K562 (cell line): Measurements from ENCODE around the gene AKAP13. TPM values are rescaled to one million over a fixed set of nuclear protein-coding genes. Genes with fewer than 3 reads are reported as not detected.

ENCODE experiments used
- ATAC-seq: fragments of 200-7000 bp; cut with Tn5 transposase; 3 replicates; pipeline ENCODE4 v1.9.1; 2020; ENCODE audit warnings: moderate library complexity
- BruUV-seq: library from RNA; stranded (reverse); fragments of 400-500 nt; replicated peaks from 2 replicates; lab custom pipeline; 2021; lab: Mats Ljungman, UMichigan
- CTCF ChIA-PET: fragments of 300-600 bp; formaldehyde crosslinking; extraction: SDS; loops from one replicate; lab custom pipeline; 2021; ENCODE audit warnings: low intra/inter-chr PET ratio; lab: Yijun Ruan, JAX
- POLR2A ChIA-PET: fragments of 300-600, 350-650 bp; sonication (Branson Sonifier 250); formaldehyde crosslinking; extraction: SDS; loops from one replicate; lab custom pipeline; 2021; ENCODE audit warnings: antibody characterized with exemption, inconsistent platforms; lab: Yijun Ruan, JAX
- DNase-seq, 4 experiments: peaks; one replicate each; pipeline versions ENCODE4 v3.0.0 to v3.0.0-alpha.2; 2011 to 2018; ENCODE audit warnings: low spot score in 3 of 4, mixed read lengths in 3 of 4; ENCODE audit errors: extremely low read depth in 1 of 4
- FAIRE-seq: peaks from 2 replicates; lab custom pipeline; 2011; peaks lifted over from hg19 to GRCh38; lab: Jason Lieb, UNC
- H2AFZ ChIP-seq: 2 replicates; pipeline ENCODE4 v1.6.0; 2011; ENCODE audit warnings: low read depth, low read length, control low read depth, inconsistent platforms
- H3K27ac ChIP-seq: fragments of 200-600 bp; 3 replicates; pipeline ENCODE4 v1.8.0; 2011; ENCODE audit warnings: low read depth, mild to moderate bottlenecking, control low read depth, inconsistent platforms, low read length, moderate library complexity, mixed read lengths; ENCODE audit errors: extremely low read depth
- H3K27me3 ChIP-seq, 2 experiments: fragments of 300-600 bp in 1 of 2; 2 replicates in 1 of 2; 3 replicates in 1 of 2; pipeline versions ENCODE4 v1.6.0 to v1.8.0; 2011; ENCODE audit warnings: inconsistent platforms in 2 of 2, low read length in 2 of 2, mild to moderate bottlenecking in 1 of 2, mixed read lengths in 1 of 2, moderate library complexity in 1 of 2; ENCODE audit not compliant: control insufficient read depth in 2 of 2, insufficient read depth in 2 of 2
- H3K36me3 ChIP-seq: fragments of 300-600 bp; 3 replicates; pipeline ENCODE4 v1.8.0; 2011; ENCODE audit warnings: mild to moderate bottlenecking, low read length, inconsistent platforms; ENCODE audit not compliant: control insufficient read depth, insufficient read depth
- H3K4me1 ChIP-seq, 2 experiments: fragments of 200-600 bp in 1 of 2; replicated peaks in 1 of 2; 2 replicates in 1 of 2; 3 replicates in 1 of 2; pipeline versions ENCODE4 v1.5.1 to v1.8.0; 2011; ENCODE audit warnings: inconsistent platforms in 2 of 2, low read length in 2 of 2, mild to moderate bottlenecking in 1 of 2, mixed read lengths in 1 of 2, moderate library complexity in 1 of 2; ENCODE audit not compliant: control insufficient read depth in 2 of 2, insufficient read depth in 2 of 2
- H3K4me2 ChIP-seq: 2 replicates; pipeline ENCODE4 v1.6.1; 2011; ENCODE audit warnings: low read length, control low read depth, inconsistent platforms, mixed read lengths; ENCODE audit not compliant: insufficient read depth
- H3K4me3 ChIP-seq: fragments of 200-600 bp; sonication (generic), shearing (Covaris generic); 2 replicates; pipeline ENCODE4 v1.5.1; 2016; ENCODE audit warnings: control low read depth, inconsistent platforms
- H3K79me2 ChIP-seq: fragments of 200-600 bp; 3 replicates; pipeline ENCODE4 v1.8.0; 2011; ENCODE audit warnings: low read length, inconsistent platforms; ENCODE audit not compliant: control insufficient read depth, insufficient read depth
- H3K9ac ChIP-seq, 2 experiments: 2 replicates each; pipeline versions ENCODE4 v1.6.0 to v1.6.1; 2011; ENCODE audit warnings: low read depth in 2 of 2, low read length in 2 of 2, control low read depth in 1 of 2, inconsistent platforms in 1 of 2, mild to moderate bottlenecking in 1 of 2, mixed read lengths in 1 of 2; ENCODE audit not compliant: insufficient read depth in 1 of 2
- H3K9me1 ChIP-seq: one replicate; pipeline ENCODE4 v1.6.0; 2011; ENCODE audit warnings: inconsistent platforms, mild to moderate bottlenecking, low read length, moderate library complexity; ENCODE audit not compliant: control insufficient read depth, insufficient read depth
- H3K9me3 ChIP-seq: replicated peaks from 2 replicates; pipeline ENCODE4 v1.5.1; 2011; ENCODE audit warnings: low read depth, low read length, inconsistent platforms; ENCODE audit not compliant: control insufficient read depth, insufficient read depth
- H4K20me1 ChIP-seq: replicated peaks from 2 replicates; pipeline ENCODE4 v1.6.1; 2011; ENCODE audit warnings: low read length, inconsistent platforms, mixed read lengths; ENCODE audit not compliant: control insufficient read depth, insufficient read depth
- CBX1 ChIP-seq: sonication (generic); IDR thresholded peaks from 2 replicates; pipeline ENCODE4 v1.6.1; 2016; ENCODE audit warnings: antibody characterized with exemption, low read depth, mild to moderate bottlenecking
- CEBPB ChIP-seq: fragments of 450-650 bp; IDR thresholded peaks from 2 replicates; pipeline ENCODE4 v1.6.1; 2016; ENCODE audit warnings: missing genetic modification characterization, missing compliant biosample characterization
- FOS ChIP-seq: IDR thresholded peaks from 3 replicates; pipeline ENCODE4 v1.6.1; 2011; ENCODE audit not compliant: insufficient read length; ENCODE audit errors: extremely low read depth
- GATAD2A ChIP-seq: fragments of 450-650 bp; IDR thresholded peaks from 2 replicates; pipeline ENCODE4 v1.6.1; 2017
- KDM2B ChIP-seq: fragments of 250-450 bp; sonication (Bioruptor Pico); IDR thresholded peaks from 2 replicates; pipeline ENCODE4 v1.8.0; 2021; ENCODE audit warnings: mild to moderate bottlenecking, moderate library complexity
- KLF10 ChIP-seq: fragments of 250-450 bp; sonication (Bioruptor Pico); IDR thresholded peaks from 2 replicates; pipeline ENCODE4 v1.6.1; 2021; ENCODE audit warnings: matching md5 sums
- MCM2 ChIP-seq: fragments of 450-650 bp; IDR thresholded peaks from 2 replicates; pipeline ENCODE4 v1.6.1; 2017; ENCODE audit warnings: low read depth, mild to moderate bottlenecking
- MTA3 ChIP-seq: fragments of 450-650 bp; formaldehyde crosslinking; IDR thresholded peaks from 2 replicates; pipeline ENCODE4 v1.6.1; 2017; ENCODE audit warnings: mild to moderate bottlenecking, borderline replicate concordance
- TEAD4 ChIP-seq, 2 experiments: sonication (generic) in 1 of 2; formaldehyde crosslinking in 1 of 2; IDR thresholded peaks; 2 replicates each; pipeline versions ENCODE4 v1.6.1 to v1.8.0; 2012 to 2022; ENCODE audit warnings: borderline replicate concordance in 1 of 2, inconsistent platforms in 1 of 2, low read length in 1 of 2, mild to moderate bottlenecking in 1 of 2, missing genetic modification reagents in 1 of 2
- ZNF354B ChIP-seq: fragments of 250-450 bp; sonication (Bioruptor Pico); IDR thresholded peaks from 2 replicates; pipeline ENCODE4 v1.4.0; 2020
- ZNF551 ChIP-seq: fragments of 250-450 bp; sonication (Bioruptor Pico); IDR thresholded peaks from 2 replicates; pipeline ENCODE4 v1.5.0; 2021; ENCODE audit warnings: mild to moderate bottlenecking, moderate library complexity
- ZNF57 ChIP-seq: fragments of 450-650 bp; formaldehyde crosslinking; IDR thresholded peaks from 2 replicates; pipeline ENCODE4 v1.4.0; 2020; ENCODE audit warnings: mild to moderate bottlenecking, moderate library complexity
- ZNF830 ChIP-seq: fragments of 250-450 bp; sonication (Bioruptor Pico); IDR thresholded peaks from 2 replicates; pipeline ENCODE4 v1.5.0; 2021; ENCODE audit warnings: mild to moderate bottlenecking
- WGBS: fragments of 100-300 bp; shearing (Covaris generic); methylation state at CpG from one replicate; pipeline ENCODE4 v1.1.6; 2016; ENCODE audit warnings: low coverage, mixed read lengths; ENCODE audit not compliant: insufficient coverage; ENCODE audit errors: missing lambda C conversion rate; 5-methylcytosine and 5-hydroxymethylcytosine counted together
- in situ Hi-C: fragments of 300-500 bp; cut with MboI; formaldehyde crosslinking; loops from 4 replicates; pipeline ENCODE4 v1.15.0; 2018; ENCODE audit warnings: inconsistent platforms, mixed read lengths
- intact Hi-C: fragments of 100-400 bp; cut with micrococcal nuclease; formaldehyde crosslinking; loops from 2 replicates; pipeline ENCODE4 v1.14.2; 2022
- polyA plus RNA-seq, 8 experiments: library from polyadenylated mRNA; depleted of rRNA in 4 of 8; stranded (reverse) in 5 of 8; unstranded in 3 of 8; fragments of >200 nt; fragmentation: Nextera tagmentation in 2 of 8; fragmentation: Illumina TruSeq in 1 of 8; extraction: Ambion mirVana in 2 of 8; extraction: Trizol in 1 of 8; gene quantifications; 2 replicates each; pipeline versions ENCODE4 v1.2.1 to v1.2.3, GENCODE V29; 2011 to 2014; ENCODE audit warnings: inconsistent platforms in 1 of 8, missing spikeins in 1 of 8
- total RNA-seq, 7 experiments: library from RNA; depleted of rRNA in 6 of 7; stranded (reverse); fragments of >200 nt in 6 of 7; fragmentation: Illumina TruSeq in 2 of 7; extraction: Trizol in 2 of 7; gene quantifications; 2 replicates each; pipeline versions ENCODE4 v1.2.1 to v1.2.3, GENCODE V29; 2011 to 2021; ENCODE audit warnings: low replicate concordance in 1 of 7
- TF ChIP-seq, protein P1 (sequence below), 2 experiments: fragments of 450-650 bp; IDR thresholded peaks; 2 replicates each; pipeline ENCODE4 v1.6.1; 2018; ENCODE audit warnings: mild to moderate bottlenecking in 2 of 2, low read depth in 1 of 2; ENCODE audit not compliant: partially characterized antibody in 2 of 2

Gene AKAP13
- total and polyA plus RNA-seq, 9 of the 15 experiments (the other 6 are each of a cell fraction or from before 2014, with no cell fraction given): 0.03 to 1.7 (median 0.42) TPM

DNA sequence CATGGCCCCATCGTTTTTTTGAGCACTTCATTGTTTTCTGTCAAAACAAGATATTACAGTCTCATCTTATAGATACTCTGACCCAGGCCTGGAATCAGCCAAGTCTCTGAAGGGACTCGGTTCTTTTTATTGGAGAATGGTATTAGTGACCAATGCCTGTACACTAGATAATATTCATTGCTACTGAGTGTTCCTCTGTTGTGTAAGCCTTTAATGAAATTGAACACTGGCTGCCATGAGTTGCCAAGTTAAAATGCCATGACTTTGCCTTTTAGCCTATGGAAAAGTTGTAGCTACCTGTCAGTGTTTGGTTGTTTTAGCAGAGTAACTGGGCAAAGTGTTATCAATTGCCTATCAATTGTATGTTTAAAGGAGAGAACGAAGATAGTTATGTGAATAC is 134.0 kb downstream of the AKAP13 start:
- no peak for FAIRE-seq
- CTCF ChIA-PET: interaction anchor here (0.6 kb wide), 1 partner anchor 1763 kb away, joined by 3 read pairs; no protein-coding TSS in a partner anchor
- H3K4me1 ChIP-seq: no peaks in the 10 kb centered on the region
- TF ChIP-seq MCM2 (no peak), KLF10 (CRISPR knock-in tag) (no peak), ZNF551 (no peak), CBX1 (no peak), KDM2B (CRISPR knock-in tag) (no peak), MTA3 (no peak), FOS (no peak), ZNF830 (CRISPR knock-in tag) (no peak), TEAD4 (IDR thresholded peaks at IDR 0.05; ENCODE audit: low read length) (no peak), TEAD4 (CRISPR knock-in tag; IDR thresholded peaks at IDR 0.05; ENCODE audit: borderline replicate concordance) (no peak), GATAD2A (no peak), CEBPB (tag) (no peak), ZNF354B (CRISPR knock-in tag) (no peak), ZNF57 (no peak)
- TF ChIP-seq, protein P1, sequence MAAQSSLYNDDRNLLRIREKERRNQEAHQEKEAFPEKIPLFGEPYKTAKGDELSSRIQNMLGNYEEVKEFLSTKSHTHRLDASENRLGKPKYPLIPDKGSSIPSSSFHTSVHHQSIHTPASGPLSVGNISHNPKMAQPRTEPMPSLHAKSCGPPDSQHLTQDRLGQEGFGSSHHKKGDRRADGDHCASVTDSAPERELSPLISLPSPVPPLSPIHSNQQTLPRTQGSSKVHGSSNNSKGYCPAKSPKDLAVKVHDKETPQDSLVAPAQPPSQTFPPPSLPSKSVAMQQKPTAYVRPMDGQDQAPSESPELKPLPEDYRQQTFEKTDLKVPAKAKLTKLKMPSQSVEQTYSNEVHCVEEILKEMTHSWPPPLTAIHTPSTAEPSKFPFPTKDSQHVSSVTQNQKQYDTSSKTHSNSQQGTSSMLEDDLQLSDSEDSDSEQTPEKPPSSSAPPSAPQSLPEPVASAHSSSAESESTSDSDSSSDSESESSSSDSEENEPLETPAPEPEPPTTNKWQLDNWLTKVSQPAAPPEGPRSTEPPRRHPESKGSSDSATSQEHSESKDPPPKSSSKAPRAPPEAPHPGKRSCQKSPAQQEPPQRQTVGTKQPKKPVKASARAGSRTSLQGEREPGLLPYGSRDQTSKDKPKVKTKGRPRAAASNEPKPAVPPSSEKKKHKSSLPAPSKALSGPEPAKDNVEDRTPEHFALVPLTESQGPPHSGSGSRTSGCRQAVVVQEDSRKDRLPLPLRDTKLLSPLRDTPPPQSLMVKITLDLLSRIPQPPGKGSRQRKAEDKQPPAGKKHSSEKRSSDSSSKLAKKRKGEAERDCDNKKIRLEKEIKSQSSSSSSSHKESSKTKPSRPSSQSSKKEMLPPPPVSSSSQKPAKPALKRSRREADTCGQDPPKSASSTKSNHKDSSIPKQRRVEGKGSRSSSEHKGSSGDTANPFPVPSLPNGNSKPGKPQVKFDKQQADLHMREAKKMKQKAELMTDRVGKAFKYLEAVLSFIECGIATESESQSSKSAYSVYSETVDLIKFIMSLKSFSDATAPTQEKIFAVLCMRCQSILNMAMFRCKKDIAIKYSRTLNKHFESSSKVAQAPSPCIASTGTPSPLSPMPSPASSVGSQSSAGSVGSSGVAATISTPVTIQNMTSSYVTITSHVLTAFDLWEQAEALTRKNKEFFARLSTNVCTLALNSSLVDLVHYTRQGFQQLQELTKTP (IDR thresholded peaks at IDR 0.05; ENCODE audit: low read depth in 1 of 2, partially characterized antibody in 2 of 2): no peak
- TF ChIP-seq, all 486 proteins: peak for 0
- ATAC-seq (no peak), DNase-seq (no peak)
- in situ Hi-C loops (no loop called here), intact Hi-C loops (no loop called here)
- Histone ChIP-seq H3K9ac (no peak overlapping the region), H3K9me3 (no peaks in the 10 kb centered on the region), H3K79me2 (no peaks in the 10 kb centered on the region), H4K20me1 (no peaks in the 10 kb centered on the region), H3K4me2 (no peak overlapping the region), H2AFZ (no peak overlapping the region), H3K27ac (no peak overlapping the region), H3K9me1 (no peaks in the 10 kb centered on the region), H3K36me3 (no peaks in the 10 kb centered on the region), H3K27me3 (no peaks in the 10 kb centered on the region; a peak in 1 of 5 replicates), H3K4me3 (no peak overlapping the region)
- POLR2A ChIA-PET: no interaction called here
- no TSS peak for BruUV-seq
- 0% methylated on average over 3 of the region's 3 CpGs for WGBS
